Brain microvascular endothelial cell (primary cell): ENCODE data around the gene CAMK2N1.

Source experiments
- DNase-seq: peaks from one replicate; pipeline ENCODE4 v3.0.0-alpha.2; 2020
- H3K27ac ChIP-seq: fragments of 250-450 bp; sonication (Bioruptor Pico); 2 replicates; pipeline ENCODE4 v1.5.1; 2020; ENCODE audit warnings: mild to moderate bottlenecking, moderate library complexity
- H3K27me3 ChIP-seq: fragments of 250-450 bp; sonication (Bioruptor Pico); replicated peaks from 2 replicates; pipeline ENCODE4 v1.5.1; 2020; ENCODE audit warnings: mild to moderate bottlenecking
- H3K36me3 ChIP-seq: fragments of 250-450 bp; sonication (Bioruptor Pico); replicated peaks from 2 replicates; pipeline ENCODE4 v1.5.1; 2020; ENCODE audit warnings: mild to moderate bottlenecking
- H3K4me3 ChIP-seq: 2 replicates; pipeline ENCODE4 v1.5.1; 2011; ENCODE audit warnings: low read depth, mild to moderate bottlenecking, control low read depth, low read length, moderate library complexity
- CTCF ChIP-seq: IDR thresholded peaks from 2 replicates; pipeline ENCODE4 v1.5.1; 2011; ENCODE audit warnings: low read depth, mild to moderate bottlenecking, moderate library complexity, low read length, control low read depth, inconsistent platforms; ENCODE audit errors: missing control alignments
- in situ Hi-C: cut with HindIII; loops from 2 replicates; pipeline ENCODE4 v1.10.0; 2017; ENCODE audit warnings: low sequenced_read_pairs, low pct_ligation_motif_present

CAMK2N1 gene

GRCh38 chr1:20463502-20463901 lies 22.5 kb downstream of the CAMK2N1 start:
- Histone ChIP-seq H3K36me3 (no peaks in the 10 kb centered on the region), H3K27ac (no peak overlapping the region), H3K4me3 (no peak overlapping the region), H3K27me3 (peaks cover 3% of the 10 kb centered on the region)
- TF ChIP-seq CTCF: no peak
- DNase-seq: no peak
- in situ Hi-C loops: no loop called here

GRCh38 chr1:20462397-20462796 lies 23.6 kb downstream of the CAMK2N1 start:
- Histone ChIP-seq H3K36me3 (no peaks in the 10 kb centered on the region), H3K27ac (no peak overlapping the region), H3K4me3 (no peak overlapping the region), H3K27me3 (peaks cover 3% of the 10 kb centered on the region)
- in situ Hi-C loops: no loop called here
- no peak for TF ChIP-seq CTCF
- no peak for DNase-seq

- in situ Hi-C loops: no loop called here
- TF ChIP-seq CTCF: no peak
- no peak for DNase-seq
- no peaks in the 10 kb centered on the region for H3K36me3 ChIP-seq
- H3K27me3 ChIP-seq: no peaks in the 10 kb centered on the region
- H3K27ac ChIP-seq: no peak overlapping the region
- H3K4me3 ChIP-seq: no peak overlapping the region
Observed at GRCh38 chr1:20458717-20459116, 27.3 kb downstream of the CAMK2N1 start.

- H3K27me3 ChIP-seq: no peaks in the 10 kb centered on the region
- in situ Hi-C loops: no loop called here
- H3K4me3 ChIP-seq: no peak overlapping the region
- no peak for DNase-seq
- H3K36me3 ChIP-seq: no peaks in the 10 kb centered on the region
- H3K27ac ChIP-seq: no peak overlapping the region
- TF ChIP-seq CTCF: no peak
Observed at GRCh38 chr1:20454004-20454403, 32.0 kb downstream of the CAMK2N1 start.

GRCh38 chr1:20449735-20450311 lies 36.2 kb downstream of the CAMK2N1 start:
- H3K36me3 ChIP-seq: no peaks in the 10 kb centered on the region
- no peak overlapping the region for H3K4me3 ChIP-seq
- TF ChIP-seq CTCF: no peak
- in situ Hi-C loops: no loop called here
- H3K27me3 ChIP-seq: no peaks in the 10 kb centered on the region
- H3K27ac ChIP-seq: no peak overlapping the region
- no peak for DNase-seq

DNA sequence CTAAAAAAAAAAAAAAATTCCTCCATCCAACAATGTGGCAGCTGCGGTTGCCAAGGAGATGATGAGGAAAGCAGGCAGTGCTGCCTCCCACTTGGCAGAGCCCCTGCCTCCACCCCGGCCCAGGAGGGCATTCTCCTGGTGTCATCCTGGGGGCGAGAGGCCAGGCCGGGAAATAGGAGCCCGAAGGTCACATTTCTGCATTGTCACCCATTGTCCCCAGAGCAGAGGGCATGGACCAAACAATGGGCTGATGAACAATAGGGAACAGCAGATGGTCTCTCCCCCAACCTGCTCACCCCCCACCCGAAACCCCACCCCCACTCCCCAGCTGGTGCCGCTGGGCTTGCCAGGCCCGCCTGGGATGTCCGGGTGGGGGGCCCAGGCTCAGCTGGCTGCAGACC lies 37.3 kb downstream of the CAMK2N1 start:
- Histone ChIP-seq H3K27me3 (no peaks in the 10 kb centered on the region), H3K36me3 (no peaks in the 10 kb centered on the region), H3K4me3 (no peak overlapping the region), H3K27ac (no peak overlapping the region)
- DNase-seq: no peak
- in situ Hi-C loops: no loop called here
- TF ChIP-seq CTCF: no peak
